HEK293 (cell line): ENCODE measurements around the gene AKIRIN2.

Source experiments
- CTCF ChIP-seq: fragments of 450-650 bp; formaldehyde crosslinking; IDR thresholded peaks from 2 replicates; pipeline ENCODE4 v1.5.1; 2016; ENCODE audit warnings: missing biosample characterization, missing genetic modification characterization
- SETDB1 ChIP-seq: IDR thresholded peaks from one replicate; pipeline ENCODE4 v1.6.1; 2017; ENCODE audit warnings: mild to moderate bottlenecking, low read length, moderate library complexity, mixed read lengths; ENCODE audit not compliant: insufficient read length
- YY1 ChIP-seq: fragments of 450-650 bp; formaldehyde crosslinking; IDR thresholded peaks from 2 replicates; pipeline ENCODE4 v1.5.1; 2018; ENCODE audit warnings: missing biosample characterization, missing genetic modification characterization
- ZNF221 ChIP-seq: fragments of 450-650 bp; formaldehyde crosslinking; IDR thresholded peaks from 2 replicates; pipeline ENCODE4 v1.5.1; 2017; ENCODE audit warnings: missing biosample characterization, missing genetic modification characterization, borderline replicate concordance
- ZNF529 ChIP-seq: fragments of 450-650 bp; formaldehyde crosslinking; IDR thresholded peaks from 2 replicates; pipeline ENCODE4 v1.5.1; 2017; ENCODE audit warnings: missing genetic modification characterization, missing biosample characterization; ENCODE audit not compliant: insufficient replicate concordance
- ZNF585B ChIP-seq: fragments of 450-650 bp; formaldehyde crosslinking; IDR thresholded peaks from 2 replicates; pipeline ENCODE4 v1.5.1; 2016; ENCODE audit warnings: missing biosample characterization, missing genetic modification characterization
- ZNF785 ChIP-seq: fragments of 450-650 bp; formaldehyde crosslinking; IDR thresholded peaks from 2 replicates; pipeline ENCODE4 v1.5.1; 2016; ENCODE audit warnings: missing biosample characterization, missing genetic modification characterization

- TF ChIP-seq YY1 (tag by site-specific recombination) (no peak), ZNF529 (tag by site-specific recombination) (no peak), CTCF (tag by site-specific recombination) (no peak), ZNF221 (no peak), ZNF785 (tag by site-specific recombination) (no peak), SETDB1 (no peak), ZNF585B (tag by site-specific recombination) (no peak)
Measured at GRCh38 chr6:87664921-87665485, 37.0 kb downstream of the AKIRIN2 start.
